KMS-11 (cell line): ENCODE measurements around the gene PPP1R12B.
"Not testable (repeated sequence)": the region's sequence is repeated elsewhere in the genome, so short reads cannot be mapped to it uniquely, and the experiment has no call there.

Experiments used
- H2AFZ ChIP-seq: fragments of 200-600 bp; sonication (generic); 2 replicates; pipeline ENCODE4 v1.6.1; 2016; ENCODE audit warnings: antibody characterized with exemption, mixed run types, low read depth
- H3K27ac ChIP-seq: fragments of 200-600 bp; sonication (generic); 2 replicates; pipeline ENCODE4 v1.6.1; 2016; ENCODE audit warnings: mild to moderate bottlenecking, mixed run types
- H3K27me3 ChIP-seq: fragments of 200-600 bp; sonication (generic); 2 replicates; pipeline ENCODE4 v1.6.1; 2017; ENCODE audit warnings: mild to moderate bottlenecking, low read depth, mixed run types, moderate library complexity; ENCODE audit not compliant: insufficient read depth
- H3K36me3 ChIP-seq: fragments of 200-600 bp; sonication (generic); 2 replicates; pipeline ENCODE4 v1.6.1; 2017; ENCODE audit warnings: mild to moderate bottlenecking, mixed run types; ENCODE audit not compliant: insufficient read depth
- H3K4me1 ChIP-seq: fragments of 200-600 bp; sonication (generic); 2 replicates; pipeline ENCODE4 v1.6.1; 2016; ENCODE audit warnings: mild to moderate bottlenecking, low read depth, mixed run types; ENCODE audit not compliant: poor library complexity, severe bottlenecking
- H3K4me2 ChIP-seq: fragments of 200-600 bp; sonication (generic); 2 replicates; pipeline ENCODE4 v1.7.0; 2016; ENCODE audit warnings: mild to moderate bottlenecking, mixed run types
- H3K4me3 ChIP-seq: fragments of 200-600 bp; sonication (generic); IDR thresholded peaks from 2 replicates; pipeline ENCODE4 v1.6.1; 2017; ENCODE audit warnings: low read depth, low read length, mixed read lengths; ENCODE audit not compliant: insufficient read depth
- H3K79me2 ChIP-seq: fragments of 200-600 bp; sonication (generic); 2 replicates; pipeline ENCODE4 v1.6.1; 2016; ENCODE audit warnings: low read depth, mixed run types; ENCODE audit not compliant: insufficient read depth
- H3K9ac ChIP-seq: fragments of 200-600 bp; sonication (generic); 2 replicates; pipeline ENCODE4 v1.6.1; 2016; ENCODE audit warnings: mild to moderate bottlenecking, mixed run types
- H4K20me1 ChIP-seq: fragments of 200-600 bp; sonication (generic); 2 replicates; pipeline ENCODE4 v1.6.1; 2016; ENCODE audit warnings: mild to moderate bottlenecking, mixed run types; ENCODE audit not compliant: insufficient read depth
- CTCF ChIP-seq: fragments of 200-600 bp; sonication (generic); conservative IDR thresholded peaks from 2 replicates; pipeline ENCODE4 v1.6.1; 2017; ENCODE audit warnings: low read depth, mild to moderate bottlenecking, antibody characterized with exemption, low read length, moderate library complexity, mixed read lengths

Gene PPP1R12B

GRCh38 chr1:202614363-202615207 lies 266.1 kb downstream of the PPP1R12B start:
- not testable (repeated sequence) for H3K27me3 ChIP-seq, H4K20me1 ChIP-seq

GRCh38 chr1:202615208-202615500 lies 266.7 kb downstream of the PPP1R12B start:
- peak overlapping the region; percentile 61 for H3K4me2 ChIP-seq
- H3K4me1 ChIP-seq, result peaks cover 26% of the 10 kb centered on the region
- H3K4me3 ChIP-seq, H3K27me3 ChIP-seq, H2AFZ ChIP-seq, H3K27ac ChIP-seq, H3K79me2 ChIP-seq, H3K36me3 ChIP-seq, H4K20me1 ChIP-seq, H3K9ac ChIP-seq: not testable (repeated sequence)

More at GRCh38 chr1:202614363-202615207, 266.1 kb downstream of the PPP1R12B start:
- H3K36me3 ChIP-seq, H2AFZ ChIP-seq, H3K27ac ChIP-seq, H3K79me2 ChIP-seq, H3K4me3 ChIP-seq, H3K9ac ChIP-seq: not testable (repeated sequence)
- peak overlapping the region; percentile 61; the same call in 1 of the 2 replicates for H3K4me2 ChIP-seq
- H3K4me1 ChIP-seq, result peaks cover 25% of the 10 kb centered on the region
- TF ChIP-seq CTCF, result peak; percentile 32; the same call in 1 of the 2 replicates

- H3K27me3 ChIP-seq, result no peaks in the 10 kb centered on the region
Observed at GRCh38 chr1:202615501-202616354, 267.2 kb downstream of the PPP1R12B start.

GRCh38 chr1:202616355-202616915 lies 267.9 kb downstream of the PPP1R12B start:
- no peak overlapping the region for H3K9ac ChIP-seq
- H3K36me3 ChIP-seq, result no peaks in the 10 kb centered on the region
- no peak overlapping the region for H3K27ac ChIP-seq
- H3K4me2 ChIP-seq, result no peak overlapping the region
- no peaks in the 10 kb centered on the region for H4K20me1 ChIP-seq
- H2AFZ ChIP-seq, result no peak overlapping the region
- H3K4me1 ChIP-seq, result peaks cover 26% of the 10 kb centered on the region
- no peaks in the 10 kb centered on the region for H3K27me3 ChIP-seq
- no peaks in the 10 kb centered on the region for H3K79me2 ChIP-seq
- no peak for TF ChIP-seq CTCF
- H3K4me3 ChIP-seq, result no peak overlapping the region

More at GRCh38 chr1:202615501-202616354, 267.2 kb downstream of the PPP1R12B start:
- H3K4me2 ChIP-seq, result peak overlapping the region; percentile 61
- TF ChIP-seq CTCF, result no peak
- H3K79me2 ChIP-seq, result no peaks in the 10 kb centered on the region
- H2AFZ ChIP-seq, result no peak overlapping the region
- H3K36me3 ChIP-seq, result no peaks in the 10 kb centered on the region
- no peaks in the 10 kb centered on the region for H4K20me1 ChIP-seq
- no peak overlapping the region for H3K9ac ChIP-seq
- peaks cover 26% of the 10 kb centered on the region for H3K4me1 ChIP-seq
- H3K27ac ChIP-seq, result no peak overlapping the region
- no peak overlapping the region for H3K4me3 ChIP-seq

- peaks cover 26% of the 10 kb centered on the region for H3K4me1 ChIP-seq
- H2AFZ ChIP-seq, H3K9ac ChIP-seq, H3K79me2 ChIP-seq, H3K4me2 ChIP-seq, H4K20me1 ChIP-seq, H3K4me3 ChIP-seq, H3K27me3 ChIP-seq, H3K36me3 ChIP-seq, H3K27ac ChIP-seq: not testable (repeated sequence)
Observed at GRCh38 chr1:202619012-202619411, 270.5 kb downstream of the PPP1R12B start.
